IPS-15b (cell line): ENCODE results near the gene CHRNA3.
"Not testable (repeated sequence)": the region's sequence is repeated elsewhere in the genome, so short reads cannot be mapped to it uniquely, and the experiment has no call there.

Experiments used
- H3K27me3 ChIP-seq: one replicate; pipeline ENCODE4 v1.6.1; 2013; ENCODE audit warnings: low read length; ENCODE audit not compliant: control insufficient read depth, insufficient read depth
- H3K36me3 ChIP-seq: one replicate; pipeline ENCODE4 v1.6.1; 2013; ENCODE audit warnings: low read length; ENCODE audit not compliant: control insufficient read depth, insufficient read depth
- H3K4me1 ChIP-seq: one replicate; pipeline ENCODE4 v1.6.1; 2013; ENCODE audit warnings: mild to moderate bottlenecking, low read length; ENCODE audit not compliant: control insufficient read depth, insufficient read depth
- H3K4me3 ChIP-seq: one replicate; pipeline ENCODE4 v1.5.1; 2013; ENCODE audit warnings: low read depth, low read length
- H3K9ac ChIP-seq: one replicate; pipeline ENCODE4 v1.6.1; 2013; ENCODE audit warnings: low read depth, mild to moderate bottlenecking, low read length
- H3K9me3 ChIP-seq: one replicate; pipeline ENCODE4 v1.6.1; 2013; ENCODE audit warnings: mild to moderate bottlenecking, low read length; ENCODE audit not compliant: control insufficient read depth, insufficient read depth

CHRNA3 gene

GRCh38 chr15:78565951-78566774 is 54.6 kb downstream of the CHRNA3 start:
- H3K9ac ChIP-seq, result peak overlapping the region; percentile 87
- peak overlapping the region; percentile 97 for H3K4me3 ChIP-seq
- H3K9me3 ChIP-seq, result no peaks in the 10 kb centered on the region
- peaks cover 4% of the 10 kb centered on the region for H3K36me3 ChIP-seq
- H3K4me1 ChIP-seq, result peaks cover 6% of the 10 kb centered on the region
- H3K27me3 ChIP-seq, result peaks cover 3% of the 10 kb centered on the region

GRCh38 chr15:78565097-78565950 is 55.5 kb downstream of the CHRNA3 start, which contains the start of gene CHRNA5:
Gene CHRNA5 (plus strand): TSS chr15:78565520. CDS start chr15:78565720, 200 bp downstream.
- Histone ChIP-seq H3K4me1 (peaks cover 6% of the 10 kb centered on the region), H3K27me3 (peaks cover 3% of the 10 kb centered on the region), H3K9ac (peak within 1 kb of the TSS; percentile 87), H3K36me3 (peaks cover 4% of the 10 kb centered on the region), H3K9me3 (no peaks in the 10 kb centered on the region), H3K4me3 (peak within 1 kb of the TSS; percentile 97)

GRCh38 chr15:78564743-78565096 is 56.1 kb downstream of the CHRNA3 start:
- Histone ChIP-seq H3K36me3 (peaks cover 4% of the 10 kb centered on the region), H3K4me3 (peak overlapping the region; percentile 36), H3K9ac (no peak overlapping the region), H3K27me3 (peaks cover 3% of the 10 kb centered on the region), H3K4me1 (peaks cover 6% of the 10 kb centered on the region), H3K9me3 (no peaks in the 10 kb centered on the region)

- peaks cover 6% of the 10 kb centered on the region for H3K4me1 ChIP-seq
- H3K9me3 ChIP-seq, result no peaks in the 10 kb centered on the region
- H3K36me3 ChIP-seq, result peaks cover 4% of the 10 kb centered on the region
- no peak overlapping the region for H3K4me3 ChIP-seq
- no peak overlapping the region for H3K9ac ChIP-seq
- H3K27me3 ChIP-seq, result peaks cover 3% of the 10 kb centered on the region
Measured at GRCh38 chr15:78563092-78563491, 57.7 kb downstream of the CHRNA3 start.

GRCh38 chr15:78561490-78561889 is 59.3 kb downstream of the CHRNA3 start:
- Histone ChIP-seq H3K9ac (no peak overlapping the region), H3K9me3 (no peaks in the 10 kb centered on the region), H3K36me3 (peaks cover 4% of the 10 kb centered on the region), H3K27me3 (peaks cover under 1% of the 10 kb centered on the region), H3K4me3 (no peak overlapping the region), H3K4me1 (peaks cover 6% of the 10 kb centered on the region)

GRCh38 chr15:78560201-78560600 is 60.6 kb downstream of the CHRNA3 start:
- H3K9me3 ChIP-seq, H3K36me3 ChIP-seq, H3K4me3 ChIP-seq, H3K4me1 ChIP-seq, H3K27me3 ChIP-seq, H3K9ac ChIP-seq: not testable (repeated sequence)

GRCh38 chr15:78552597-78552996 is 68.2 kb downstream of the CHRNA3 start:
- H3K36me3 ChIP-seq, result peaks cover 9% of the 10 kb centered on the region
- no peaks in the 10 kb centered on the region for H3K4me1 ChIP-seq
- no peak overlapping the region for H3K9ac ChIP-seq
- H3K27me3 ChIP-seq, result no peaks in the 10 kb centered on the region
- H3K4me3 ChIP-seq, result no peak overlapping the region
- H3K9me3 ChIP-seq, result no peaks in the 10 kb centered on the region

GRCh38 chr15:78551902-78552301 is 68.9 kb downstream of the CHRNA3 start:
- Histone ChIP-seq H3K4me1 (no peaks in the 10 kb centered on the region), H3K9ac (no peak overlapping the region), H3K9me3 (no peaks in the 10 kb centered on the region), H3K4me3 (no peak overlapping the region), H3K36me3 (peaks cover 9% of the 10 kb centered on the region), H3K27me3 (no peaks in the 10 kb centered on the region)

- Histone ChIP-seq H3K9ac (no peak overlapping the region), H3K36me3 (peaks cover 14% of the 10 kb centered on the region), H3K4me1 (no peaks in the 10 kb centered on the region), H3K4me3 (no peak overlapping the region), H3K9me3 (no peaks in the 10 kb centered on the region), H3K27me3 (no peaks in the 10 kb centered on the region)
Measured at GRCh38 chr15:78550815-78551214, 70.0 kb downstream of the CHRNA3 start.

GRCh38 chr15:78550194-78550593 is 70.6 kb downstream of the CHRNA3 start:
- H3K9me3 ChIP-seq, result no peaks in the 10 kb centered on the region
- H3K9ac ChIP-seq, result no peak overlapping the region
- no peak overlapping the region for H3K4me3 ChIP-seq
- no peaks in the 10 kb centered on the region for H3K27me3 ChIP-seq
- peaks cover 19% of the 10 kb centered on the region for H3K36me3 ChIP-seq
- H3K4me1 ChIP-seq, result no peaks in the 10 kb centered on the region
